Duodenal mucosa (tissue), 2 donors: ENCODE results near the gene NDUFB11.
A peak's percentile ranks its signal among the peaks of the same experiment; 100 is the strongest.
"Not testable (repeated sequence)": the region's sequence is repeated elsewhere in the genome, so short reads cannot be mapped to it uniquely, and the experiment has no call there.

ENCODE experiments used
- H3K27ac ChIP-seq: one replicate; pipeline ENCODE4 v1.7.0; 2013; ENCODE audit warnings: low read depth, low read length
- H3K27me3 ChIP-seq, 2 donors: one replicate each; pipeline ENCODE4 v1.7.0; 2013; ENCODE audit warnings: low read length in 2 of 2, control low read depth in 1 of 2; ENCODE audit not compliant: insufficient read depth in 2 of 2, control insufficient read depth in 1 of 2
- H3K36me3 ChIP-seq, 2 donors: one replicate each; pipeline ENCODE4 v1.7.0; 2013; ENCODE audit warnings: low read length in 2 of 2, control low read depth in 1 of 2; ENCODE audit not compliant: insufficient read depth in 2 of 2, control insufficient read depth in 1 of 2
- H3K4me1 ChIP-seq, 2 donors: one replicate each; pipeline ENCODE4 v1.7.0; 2013; ENCODE audit warnings: low read length in 2 of 2, control low read depth in 1 of 2; ENCODE audit not compliant: insufficient read depth in 2 of 2, control insufficient read depth in 1 of 2
- H3K4me3 ChIP-seq, 2 donors: one replicate each; pipeline ENCODE4 v1.7.0; 2013; ENCODE audit warnings: low read length in 2 of 2, low read depth in 1 of 2
- H3K9ac ChIP-seq, 2 donors: one replicate each; pipeline ENCODE4 v1.7.0; 2013; ENCODE audit warnings: low read length in 2 of 2, low read depth in 1 of 2
- H3K9me3 ChIP-seq, 2 donors: one replicate each; pipeline ENCODE4 v1.7.0; 2013; ENCODE audit warnings: low read length in 2 of 2, control low read depth in 1 of 2; ENCODE audit not compliant: control insufficient read depth in 1 of 2

NDUFB11 gene

DNA sequence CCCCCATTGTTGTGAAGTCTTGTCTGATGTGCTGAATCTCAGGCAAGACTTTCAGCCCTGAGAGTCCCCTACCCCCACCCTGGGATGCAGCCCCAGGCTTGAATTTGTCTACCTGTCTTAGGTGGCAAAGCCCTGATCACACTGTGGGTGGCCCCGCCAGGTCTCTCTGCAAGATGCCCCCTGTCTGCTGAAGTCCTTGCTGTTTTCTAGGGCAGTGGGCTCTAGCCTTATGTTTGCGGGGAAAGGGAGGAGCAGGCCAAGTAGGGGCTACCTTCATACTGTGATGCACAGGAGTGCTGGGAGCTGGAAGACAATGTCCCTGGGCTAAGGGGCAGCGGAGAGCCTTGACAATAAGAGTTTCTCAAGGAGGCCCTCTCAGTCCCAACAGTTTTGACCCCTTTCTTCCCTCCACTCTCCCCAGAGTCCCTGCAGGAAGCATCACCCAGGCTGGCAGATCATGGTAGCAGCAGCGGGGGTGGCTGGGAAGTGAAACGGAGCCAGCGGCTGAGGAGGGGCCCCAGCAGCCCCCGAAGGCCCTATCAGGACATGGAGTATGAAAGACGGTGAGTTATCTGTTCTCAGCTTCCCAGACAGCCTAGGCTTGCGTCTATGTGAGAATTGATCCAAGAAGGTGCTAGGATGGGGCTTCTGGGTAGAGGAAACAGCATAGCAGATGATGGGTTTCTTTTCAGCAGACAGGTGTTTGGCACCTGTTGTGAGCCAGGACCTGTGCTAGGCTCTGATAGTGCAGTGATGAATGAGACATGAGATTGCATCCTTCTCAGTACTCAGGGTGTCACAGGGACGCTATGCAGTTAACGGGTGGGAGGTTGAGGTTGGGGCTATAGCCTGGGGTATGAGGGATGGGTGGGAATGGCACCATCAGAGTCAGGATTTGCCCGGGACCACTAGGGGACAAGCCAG lies 2.7 kb upstream of the NDUFB11 start:
- Histone ChIP-seq H3K36me3 (peaks cover 0 to 11% of the 10 kb centered on the region in 2 donors), H3K4me3 (peak overlapping the region; percentile 83 to 87), H3K27me3 (no peaks in the 10 kb centered on the region), H3K27ac (peak overlapping the region; percentile 0), H3K9me3 (no peaks in the 10 kb centered on the region), H3K4me1 (peaks cover 20 to 21% of the 10 kb centered on the region in 2 donors), H3K9ac (peak overlapping the region in 1 of 2 donors; percentile 79)

DNA sequence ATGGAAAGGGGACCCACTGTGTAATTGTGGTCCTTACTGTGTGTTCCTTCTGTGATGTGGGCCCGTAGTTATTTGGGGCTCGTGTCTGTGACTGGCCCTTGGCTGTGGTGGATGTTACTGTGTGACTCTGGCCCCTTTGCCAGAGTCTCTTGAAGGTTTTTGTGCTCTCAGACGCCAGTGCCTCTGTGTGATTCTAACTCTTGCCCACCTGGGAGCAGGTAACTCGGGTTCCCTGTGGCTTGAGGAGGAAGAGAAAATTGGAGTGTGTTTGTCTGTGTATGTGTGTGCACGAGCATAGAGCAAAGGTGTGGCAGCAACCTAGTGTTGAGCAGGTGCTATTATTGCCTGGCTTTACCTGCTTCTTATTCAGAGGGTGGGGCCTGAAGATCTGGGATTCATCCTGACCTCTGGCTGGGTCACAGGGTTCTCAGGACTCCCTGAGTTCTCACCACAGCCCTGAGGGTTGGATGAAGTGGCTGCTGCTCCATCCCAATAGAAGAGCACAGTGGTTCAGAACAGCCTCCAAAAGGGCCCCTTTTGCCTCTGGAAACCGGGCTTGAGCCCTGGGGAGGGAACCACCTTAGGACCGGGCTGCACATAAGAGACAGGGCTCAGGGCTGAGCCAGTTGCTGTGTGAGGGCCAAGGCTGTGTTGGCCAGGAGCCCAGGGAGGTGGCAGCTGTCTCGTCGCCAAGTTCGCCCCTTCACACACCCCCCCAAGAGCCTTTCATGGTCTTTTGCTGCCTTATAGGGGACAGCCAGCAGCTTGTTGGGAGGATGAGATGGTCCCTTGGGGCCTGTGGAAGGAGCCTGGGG lies 1.8 kb upstream of the NDUFB11 start:
- Histone ChIP-seq H3K27me3 (no peaks in the 10 kb centered on the region), H3K4me3 (peak overlapping the region; percentile 83 to 87), H3K9me3 (no peaks in the 10 kb centered on the region), H3K36me3 (peaks cover 0 to 16% of the 10 kb centered on the region in 2 donors), H3K9ac (peak overlapping the region; percentile 49 to 79), H3K27ac (peak overlapping the region; percentile 0), H3K4me1 (peaks cover 20 to 21% of the 10 kb centered on the region in 2 donors)

- Histone ChIP-seq H3K9ac (peak overlapping the region; percentile 77 to 79), H3K27ac (peak overlapping the region; percentile 97), H3K4me1 (peaks cover 20 to 21% of the 10 kb centered on the region in 2 donors), H3K36me3 (peaks cover 0 to 20% of the 10 kb centered on the region in 2 donors), H3K27me3 (no peaks in the 10 kb centered on the region), H3K4me3 (peak overlapping the region; percentile 83 to 87), H3K9me3 (no peaks in the 10 kb centered on the region)
Observed at GRCh38 chrX:47145395-47146120, 1.1 kb upstream of the NDUFB11 start.

DNA sequence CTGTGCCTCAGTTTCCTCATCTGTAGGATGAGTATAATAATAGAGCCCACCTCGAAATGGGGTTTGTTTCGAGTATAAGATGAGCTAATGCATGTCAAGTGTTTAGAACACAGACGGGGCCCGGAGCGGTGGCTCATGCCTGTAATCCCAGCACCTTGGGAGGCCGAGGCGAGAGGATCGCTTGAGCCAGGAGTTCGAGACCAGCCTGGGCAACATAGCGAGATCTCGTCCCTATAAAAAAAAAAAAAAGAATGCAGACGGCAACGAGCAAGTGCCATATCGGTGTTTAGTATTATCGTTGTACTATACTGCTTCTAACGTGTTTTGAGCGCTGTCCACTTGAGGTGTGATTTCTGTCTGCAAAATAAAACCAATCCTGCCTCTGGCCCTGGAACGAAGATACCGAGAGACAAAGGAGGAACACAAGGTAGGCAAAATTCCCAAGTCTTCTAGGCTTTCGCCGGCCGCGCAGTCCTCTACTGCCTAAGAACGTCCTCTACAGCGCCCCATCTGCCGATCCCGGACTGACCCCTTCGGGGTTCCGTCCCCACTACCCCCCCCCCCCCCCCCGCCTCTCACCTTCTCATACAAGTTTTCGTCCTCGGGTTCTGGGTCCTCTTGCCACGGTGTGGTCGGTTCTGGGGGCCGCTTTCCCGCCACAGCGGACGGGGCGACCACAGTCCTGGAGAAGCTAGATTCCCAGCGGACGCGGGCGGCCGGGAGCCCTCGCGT lies 442 bp downstream of the NDUFB11 start:
- peaks cover 0 to 21% of the 10 kb centered on the region in 2 donors for H3K36me3 ChIP-seq
- H3K4me3 ChIP-seq: peak overlapping the region; percentile 83 to 87
- no peaks in the 10 kb centered on the region for H3K9me3 ChIP-seq
- peak overlapping the region; percentile 77 for H3K27ac ChIP-seq
- H3K27me3 ChIP-seq: no peaks in the 10 kb centered on the region
- H3K9ac ChIP-seq: peak overlapping the region; percentile 70 to 79
- peaks cover 20 to 21% of the 10 kb centered on the region in 2 donors for H3K4me1 ChIP-seq

DNA sequence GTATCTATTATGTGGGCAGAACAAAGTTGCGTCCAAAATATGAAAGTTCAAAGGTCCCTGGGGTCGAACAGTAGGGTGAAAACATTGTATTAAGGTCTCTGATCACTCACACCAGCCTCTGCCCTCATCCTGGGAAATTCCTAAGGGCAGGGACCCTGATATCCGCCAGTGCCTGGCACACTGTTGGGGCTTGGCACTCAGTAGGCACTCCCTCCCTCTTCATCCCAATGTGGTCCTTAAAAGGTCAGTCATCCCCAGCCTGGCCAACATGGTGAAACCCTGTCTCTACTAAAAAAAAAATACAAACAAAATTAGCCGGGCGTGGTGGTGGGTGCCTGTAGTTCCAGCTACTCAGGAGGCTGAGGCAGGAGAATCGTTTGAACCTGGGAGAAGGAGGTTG lies 6.3 kb downstream of the NDUFB11 start:
- H3K4me3 ChIP-seq: no peak overlapping the region
- H3K36me3 ChIP-seq: peaks cover 0 to 17% of the 10 kb centered on the region in 2 donors
- no peak overlapping the region for H3K9ac ChIP-seq
- H3K27me3 ChIP-seq: no peaks in the 10 kb centered on the region
- no peaks in the 10 kb centered on the region for H3K4me1 ChIP-seq
- H3K9me3 ChIP-seq: no peaks in the 10 kb centered on the region
- no peak overlapping the region for H3K27ac ChIP-seq

DNA sequence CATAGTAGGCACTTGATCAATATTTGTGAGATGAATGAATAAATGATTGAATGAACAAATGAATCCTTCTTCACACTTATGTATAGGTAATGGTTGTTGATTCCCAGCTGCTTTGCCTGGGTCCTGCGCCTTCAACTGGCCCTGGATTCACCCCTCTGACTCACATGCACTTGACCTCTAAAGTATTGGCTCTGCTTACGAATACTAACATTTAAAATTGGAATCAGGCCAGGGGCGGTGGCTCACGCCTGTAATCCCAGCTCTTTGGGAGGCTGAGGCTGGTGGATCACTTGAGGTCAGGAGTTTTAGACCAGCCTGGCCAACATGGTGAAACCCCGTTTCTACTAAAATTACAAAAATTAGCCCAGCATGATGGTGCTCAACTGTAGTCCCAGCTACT lies 8.9 kb downstream of the NDUFB11 start:
- not testable (repeated sequence) for H3K9me3 ChIP-seq, H3K9ac ChIP-seq, H3K27me3 ChIP-seq, H3K4me1 ChIP-seq, H3K27ac ChIP-seq, H3K4me3 ChIP-seq, H3K36me3 ChIP-seq

- H3K36me3 ChIP-seq: no peaks in the 10 kb centered on the region
Observed at GRCh38 chrX:47133493-47133892, 11.0 kb downstream of the NDUFB11 start.

DNA sequence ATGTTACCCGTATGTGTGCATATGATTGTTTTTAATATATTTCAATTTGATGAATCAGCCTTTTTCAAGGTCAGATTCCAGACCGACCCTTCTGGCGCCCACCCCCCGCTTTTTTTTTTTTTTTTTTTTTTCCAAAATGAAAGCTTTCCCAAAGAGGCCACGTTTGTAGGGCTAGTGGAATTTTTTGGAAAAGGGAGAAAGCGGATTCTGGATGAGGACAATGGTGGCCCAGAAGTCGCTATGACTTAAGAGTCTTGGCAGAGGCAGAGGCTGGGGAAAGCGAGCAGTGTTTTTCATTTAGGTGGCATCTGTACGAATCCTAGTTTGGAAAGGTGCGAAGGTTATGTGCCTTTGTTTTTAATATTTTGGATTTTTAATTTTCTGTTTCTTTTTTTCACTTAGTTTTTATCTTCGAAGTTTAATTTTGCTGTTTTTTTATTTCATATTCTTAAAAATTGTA lies 14.6 kb downstream of the NDUFB11 start:
- Histone ChIP-seq H3K27ac (no peak overlapping the region), H3K27me3 (no peaks in the 10 kb centered on the region), H3K9ac (peak overlapping the region in 1 of 2 donors; percentile 65), H3K4me3 (peak overlapping the region; percentile 82 to 88), H3K9me3 (no peaks in the 10 kb centered on the region), H3K4me1 (no peaks in the 10 kb centered on the region), H3K36me3 (no peaks in the 10 kb centered on the region)

More at GRCh38 chrX:47133493-47133892, 11.0 kb downstream of the NDUFB11 start:
- Histone ChIP-seq H3K27ac (no peak overlapping the region), H3K4me1 (no peaks in the 10 kb centered on the region), H3K9ac (no peak overlapping the region), H3K27me3 (no peaks in the 10 kb centered on the region), H3K9me3 (no peaks in the 10 kb centered on the region), H3K4me3 (no peak overlapping the region)

GRCh38 chrX:47129157-47129898 lies 15.2 kb downstream of the NDUFB11 start:
- Histone ChIP-seq H3K27ac (peak overlapping the region; percentile 80), H3K36me3 (no peaks in the 10 kb centered on the region), H3K4me1 (no peaks in the 10 kb centered on the region), H3K27me3 (no peaks in the 10 kb centered on the region), H3K4me3 (peak overlapping the region; percentile 82 to 88), H3K9me3 (no peaks in the 10 kb centered on the region), H3K9ac (peak overlapping the region; percentile 44 to 65)
